SK-N-MC (cell line): ENCODE data around the gene VMP1.

Source experiments
- EZH2 ChIP-seq: fragments of 200-600 bp; sonication (generic); IDR thresholded peaks from one replicate; pipeline ENCODE4 v1.6.1; 2017; ENCODE audit warnings: antibody characterized with exemption
- POLR2AphosphoS5 ChIP-seq: IDR thresholded peaks from 2 replicates; pipeline ENCODE4 v1.6.1; 2012; ENCODE audit warnings: mild to moderate bottlenecking, low read depth, low read length, borderline replicate concordance

GRCh38 chr17:59827721-59828477, 120.4 kb downstream of the VMP1 start:
- no peak for TF ChIP-seq POLR2AphosphoS5
- no peak for TF ChIP-seq EZH2
